Gastrocnemius medialis (tissue), 4 donors: Measurements from ENCODE around the gene HCRTR2. TPM values are rescaled to one million over a fixed set of nuclear protein-coding genes. Genes with fewer than 3 reads are reported as not detected.

Source experiments
- ATAC-seq, 2 donors: fragments of 150-250 bp; one replicate each; pipeline ENCODE4 v1.9.1; 2016
- DNase-seq, 2 donors: peaks; one replicate each; pipeline ENCODE4 v3.0.0-alpha.2; 2019
- H3K27ac ChIP-seq, 4 donors: fragments of 200-600 bp; sonication (generic); 1 replicate in 1 of 4; 2 replicates in 3 of 4; pipeline ENCODE4 v1.5.1; 2016 to 2018; ENCODE audit warnings: mild to moderate bottlenecking in 2 of 4, moderate library complexity in 1 of 4
- H3K27me3 ChIP-seq, 3 donors: fragments of 200-600 bp; sonication (generic) in 2 of 3; 1 replicate in 1 of 3; 2 replicates in 2 of 3; pipeline versions ENCODE4 v1.5.1 to v1.6.0; 2016 to 2019; ENCODE audit warnings: mild to moderate bottlenecking in 1 of 3, moderate library complexity in 1 of 3
- H3K36me3 ChIP-seq, 2 donors: fragments of 200-600 bp; sonication (generic) in 1 of 2; one replicate each; pipeline ENCODE4 v1.5.1; 2017 to 2018
- H3K4me1 ChIP-seq, 2 donors: fragments of 200-600 bp; sonication (generic) in 1 of 2; one replicate each; pipeline ENCODE4 v1.5.1; 2016 to 2017; ENCODE audit warnings: mild to moderate bottlenecking in 2 of 2
- H3K4me3 ChIP-seq, 4 donors: fragments of 200-600 bp; sonication (generic) in 3 of 4; 1 replicate in 1 of 4; 2 replicates in 3 of 4; pipeline ENCODE4 v1.5.1; 2016 to 2019; ENCODE audit warnings: mild to moderate bottlenecking in 2 of 4
- H3K9me3 ChIP-seq, 3 donors: fragments of 200-600 bp; sonication (generic) in 2 of 3; 1 replicate in 1 of 3; 2 replicates in 2 of 3; pipeline ENCODE4 v1.5.1; 2016 to 2019
- CTCF ChIP-seq, 5 experiments: fragments of 450-650 bp in 3 of 5; fragments of 200-600 bp in 2 of 5; sonication (generic) in 2 of 5; IDR thresholded peaks in 4 of 5; conservative IDR thresholded peaks in 1 of 5; 1 replicate in 4 of 5; 2 replicates in 1 of 5; pipeline ENCODE4 v1.5.1; 2016 to 2019; ENCODE audit warnings: antibody characterized with exemption in 5 of 5, mild to moderate bottlenecking in 3 of 5, moderate library complexity in 3 of 5
- POLR2A ChIP-seq, 2 donors: fragments of 450-650 bp; IDR thresholded peaks; one replicate each; pipeline ENCODE4 v1.6.1; 2017; ENCODE audit warnings: antibody characterized with exemption in 2 of 2, mild to moderate bottlenecking in 2 of 2, moderate library complexity in 2 of 2
- in situ Hi-C, 4 donors: fragments of 200-750 bp; cut with MboI; loops; one replicate each; pipeline versions ENCODE4 v1.15.0 to v1.8.0; 2017; ENCODE audit warnings: low sequenced_read_pairs in 4 of 4
- intact Hi-C: fragments of 100-400 bp; cut with DNase I; formaldehyde crosslinking; loops from one replicate; pipeline ENCODE4 v1.15.1; 2023; ENCODE audit warnings: low total_unique reads
- total RNA-seq, 4 donors: library from RNA; depleted of rRNA; stranded (reverse); fragments of >200 nt; gene quantifications; one replicate each; pipeline versions ENCODE4 v1.1.0 to v1.2.3, GENCODE V29; 2016

The HCRTR2 gene
- total RNA-seq, 4 donors from 2014 or later: not detected

- intact Hi-C loops: no loop called here
These were observed 34.5 kb downstream of the HCRTR2 start for GRCh38 chr6:55208478-55209458.

GRCh38 chr6:55210952-55211351, 36.6 kb downstream of the HCRTR2 start:
- ATAC-seq: no peak
- Histone ChIP-seq H3K4me3 (no peak overlapping the region), H3K27ac (no peak overlapping the region), H3K36me3 (no peaks in the 10 kb centered on the region), H3K4me1 (no peaks in the 10 kb centered on the region), H3K9me3 (no peaks in the 10 kb centered on the region), H3K27me3 (no peaks in the 10 kb centered on the region)
- no peak for DNase-seq
- no peak for TF ChIP-seq POLR2A (IDR thresholded peaks at IDR 0.05)
- TF ChIP-seq CTCF (IDR thresholded peaks at IDR 0.05 in 4 of 5, conservative IDR thresholded peaks at IDR 0.05 in 1 of 5): no peak
- intact Hi-C loops (no loop called here), in situ Hi-C loops (no loop called here)

More at GRCh38 chr6:55208478-55209458, 34.5 kb downstream of the HCRTR2 start:
- no peak overlapping the region for H3K4me3 ChIP-seq
- TF ChIP-seq CTCF (IDR thresholded peaks at IDR 0.05 in 4 of 5, conservative IDR thresholded peaks at IDR 0.05 in 1 of 5) (no peak), POLR2A (IDR thresholded peaks at IDR 0.05) (no peak)
- no peaks in the 10 kb centered on the region for H3K27me3 ChIP-seq
- no peaks in the 10 kb centered on the region for H3K36me3 ChIP-seq
- in situ Hi-C loops: no loop called here
- DNase-seq (no peak), ATAC-seq (no peak)
- H3K27ac ChIP-seq: no peak overlapping the region
- H3K4me1 ChIP-seq: no peaks in the 10 kb centered on the region
- H3K9me3 ChIP-seq: no peaks in the 10 kb centered on the region

GRCh38 chr6:55212156-55212555, 37.8 kb downstream of the HCRTR2 start:
- intact Hi-C loops (no loop called here), in situ Hi-C loops (no loop called here)
- Histone ChIP-seq H3K36me3 (no peaks in the 10 kb centered on the region), H3K27me3 (no peaks in the 10 kb centered on the region), H3K4me3 (no peak overlapping the region), H3K27ac (no peak overlapping the region), H3K9me3 (no peaks in the 10 kb centered on the region), H3K4me1 (no peaks in the 10 kb centered on the region)
- DNase-seq: no peak
- ATAC-seq: no peak
- no peak for TF ChIP-seq CTCF (IDR thresholded peaks at IDR 0.05 in 4 of 5, conservative IDR thresholded peaks at IDR 0.05 in 1 of 5)
- no peak for TF ChIP-seq POLR2A (IDR thresholded peaks at IDR 0.05)

DNA sequence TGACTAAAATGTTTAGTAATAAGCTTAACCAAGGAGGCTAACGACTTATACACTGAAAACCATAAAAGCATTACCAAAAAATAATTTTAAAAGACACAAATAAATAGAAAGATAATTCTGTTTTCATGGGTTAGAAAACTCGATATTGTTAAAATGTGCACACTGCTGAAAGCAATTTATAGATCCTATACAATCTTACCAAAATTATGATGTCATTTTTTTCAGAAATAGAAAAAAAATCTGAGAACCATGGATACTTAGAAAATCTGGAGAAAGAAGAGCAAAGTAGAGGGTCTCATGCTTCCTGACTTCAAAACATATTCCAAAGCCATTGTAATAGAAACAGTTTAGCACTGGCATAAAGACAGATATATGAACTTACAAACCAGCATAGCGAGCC, 46.6 kb downstream of the HCRTR2 start:
- in situ Hi-C loops: no loop called here
- intact Hi-C loops: no loop called here
- ATAC-seq: no peak

More for the DNA sequence above, 46.6 kb downstream of the HCRTR2 start:
- H3K36me3 ChIP-seq: no peaks in the 10 kb centered on the region
- no peak overlapping the region for H3K27ac ChIP-seq
- no peaks in the 10 kb centered on the region for H3K4me1 ChIP-seq
- H3K27me3 ChIP-seq: no peaks in the 10 kb centered on the region
- no peak overlapping the region for H3K4me3 ChIP-seq
- DNase-seq: no peak
- no peaks in the 10 kb centered on the region for H3K9me3 ChIP-seq
- TF ChIP-seq POLR2A (IDR thresholded peaks at IDR 0.05) (no peak), CTCF (IDR thresholded peaks at IDR 0.05 in 4 of 5, conservative IDR thresholded peaks at IDR 0.05 in 1 of 5) (no peak)
